CD4-positive, alpha-beta T cell (primary cell): ENCODE measurements around the gene KCNJ5. TPM values are rescaled to one million over a fixed set of nuclear protein-coding genes. Genes with fewer than 3 reads are reported as not detected.

Experiments used
- ATAC-seq: fragments of 200-7000 bp; cut with Tn5 transposase; one replicate; pipeline ENCODE4 v1.10.0; 2022; ENCODE audit warnings: mild to moderate bottlenecking; ENCODE audit not compliant: poor library complexity
- CTCF ChIA-PET: fragments of 350-600 bp; sonication (Branson Sonifier 250); formaldehyde crosslinking; loops from one replicate; lab custom pipeline; 2021; ENCODE audit warnings: antibody characterized with exemption, inconsistent platforms; lab: Charles Lee
- POLR2A ChIA-PET: fragments of 350-600 bp; sonication (Branson Sonifier 250); formaldehyde crosslinking; loops from one replicate; lab custom pipeline; 2021; ENCODE audit warnings: antibody characterized with exemption, inconsistent platforms; lab: Charles Lee
- DNase-seq, 14 experiments: peaks; one replicate each; pipeline ENCODE4 v3.0.0-alpha.2; 2013 to 2020; ENCODE audit warnings: mixed read lengths in 2 of 14
- H3K27ac ChIP-seq, 2 donors: one replicate each; pipeline versions ENCODE4 v1.5.1 to v1.7.0; 2013; ENCODE audit warnings: low read length in 2 of 2, low read depth in 1 of 2, mild to moderate bottlenecking in 1 of 2
- H3K27me3 ChIP-seq, 2 experiments: 1 replicate in 1 of 2; 2 replicates in 1 of 2; pipeline versions ENCODE4 v1.6.1 to v1.7.0; 2013; ENCODE audit warnings: low read length in 2 of 2, control low read depth in 1 of 2, mild to moderate bottlenecking in 1 of 2, moderate library complexity in 1 of 2; ENCODE audit not compliant: insufficient read depth in 2 of 2, control insufficient read depth in 1 of 2
- H3K36me3 ChIP-seq: one replicate; pipeline ENCODE4 v1.6.1; 2013; ENCODE audit warnings: low read length, control low read depth; ENCODE audit not compliant: insufficient read depth
- H3K4me1 ChIP-seq: one replicate; pipeline ENCODE4 v1.6.1; 2013; ENCODE audit warnings: low read length, control low read depth; ENCODE audit not compliant: insufficient read depth
- H3K4me3 ChIP-seq: one replicate; pipeline ENCODE4 v1.5.1; 2013; ENCODE audit warnings: mild to moderate bottlenecking, low read length, moderate library complexity
- H3K9me3 ChIP-seq, 2 experiments: 1 replicate in 1 of 2; 2 replicates in 1 of 2; pipeline versions ENCODE4 v1.6.1 to v1.7.0; 2013; ENCODE audit warnings: low read length in 2 of 2, mild to moderate bottlenecking in 2 of 2, control low read depth in 1 of 2, moderate library complexity in 1 of 2; ENCODE audit not compliant: control insufficient read depth in 1 of 2, insufficient read depth in 1 of 2
- H3K27ac Mint-ChIP-seq: one replicate; pipeline ENCODE4 v1.8.0; 2020; ENCODE audit warnings: mixed read lengths
- H3K27me3 Mint-ChIP-seq: one replicate; pipeline ENCODE4 v1.8.0; 2021; ENCODE audit warnings: mixed read lengths
- H3K36me3 Mint-ChIP-seq: one replicate; pipeline ENCODE4 v1.8.0; 2021; ENCODE audit warnings: low read depth, mixed read lengths
- H3K4me1 Mint-ChIP-seq: one replicate; pipeline ENCODE4 v1.8.0; 2021; ENCODE audit warnings: low read depth, mixed read lengths
- H3K4me3 Mint-ChIP-seq: one replicate; pipeline ENCODE4 v1.8.0; 2020; ENCODE audit warnings: mild to moderate bottlenecking, mixed read lengths
- H3K9me3 Mint-ChIP-seq: one replicate; pipeline ENCODE4 v1.8.0; 2020; ENCODE audit warnings: mixed read lengths
- CTCF ChIP-seq: fragments of 200-600 bp; IDR thresholded peaks from one replicate; pipeline ENCODE4 v1.8.0; 2022; ENCODE audit warnings: antibody characterized with exemption, mild to moderate bottlenecking
- intact Hi-C, 2 experiments: fragments of 100-400 bp; cut with DNase I in 1 of 2; cut with micrococcal nuclease in 1 of 2; formaldehyde crosslinking; loops; one replicate each; pipeline versions ENCODE4 v1.15.1 to v1.9.0; 2023 to 2025; cut with DNase I, micrococcal nuclease
- total RNA-seq, 174 experiments: library from RNA in 2 of 174; stranded (reverse) in 2 of 174; gene quantifications; one replicate each; pipeline ENCODE4 v1.2.3 and lab custom pipeline; 2021 to 2026

The KCNJ5 gene
- total RNA-seq, 2 experiments from 2014 or later: 0.05 TPM; not detected in 1

DNA sequence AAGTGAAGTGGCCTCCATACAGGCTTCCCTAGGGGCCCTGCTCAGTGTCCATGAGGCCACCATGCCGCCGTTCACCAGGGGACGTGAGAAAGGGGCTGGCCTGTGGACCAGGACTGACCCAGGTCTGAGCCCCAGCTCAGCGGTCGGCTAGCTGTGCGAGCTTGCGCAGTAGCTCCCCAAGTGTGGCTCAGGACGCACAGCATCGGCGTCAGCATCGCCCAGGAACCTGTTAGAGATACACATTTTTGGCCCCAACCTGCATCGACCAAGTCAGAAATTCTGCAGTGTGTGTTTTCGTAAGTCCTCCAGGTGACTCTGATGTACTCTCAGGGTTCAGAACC is 51.1 kb downstream of the KCNJ5 start:
- CTCF ChIA-PET: no interaction called here
- Mint-ChIP-seq H3K36me3 (no peaks in the 10 kb centered on the region), H3K27ac (no peak overlapping the region), H3K9me3 (no peaks in the 10 kb centered on the region), H3K4me1 (no peaks in the 10 kb centered on the region), H3K4me3 (no peak overlapping the region), H3K27me3 (peaks cover 11% of the 10 kb centered on the region)
- no peaks in the 10 kb centered on the region for H3K9me3 ChIP-seq
- DNase-seq (no peak), ATAC-seq (no peak)
- intact Hi-C loops: no loop called here
- no peak overlapping the region for H3K4me3 ChIP-seq
- no peaks in the 10 kb centered on the region for H3K4me1 ChIP-seq
- POLR2A ChIA-PET: no interaction called here
- H3K27me3 ChIP-seq: peaks cover 0 to 6% of the 10 kb centered on the region in 2 experiments
- TF ChIP-seq CTCF: no peak
- no peaks in the 10 kb centered on the region for H3K36me3 ChIP-seq
- H3K27ac ChIP-seq: no peak overlapping the region

DNA sequence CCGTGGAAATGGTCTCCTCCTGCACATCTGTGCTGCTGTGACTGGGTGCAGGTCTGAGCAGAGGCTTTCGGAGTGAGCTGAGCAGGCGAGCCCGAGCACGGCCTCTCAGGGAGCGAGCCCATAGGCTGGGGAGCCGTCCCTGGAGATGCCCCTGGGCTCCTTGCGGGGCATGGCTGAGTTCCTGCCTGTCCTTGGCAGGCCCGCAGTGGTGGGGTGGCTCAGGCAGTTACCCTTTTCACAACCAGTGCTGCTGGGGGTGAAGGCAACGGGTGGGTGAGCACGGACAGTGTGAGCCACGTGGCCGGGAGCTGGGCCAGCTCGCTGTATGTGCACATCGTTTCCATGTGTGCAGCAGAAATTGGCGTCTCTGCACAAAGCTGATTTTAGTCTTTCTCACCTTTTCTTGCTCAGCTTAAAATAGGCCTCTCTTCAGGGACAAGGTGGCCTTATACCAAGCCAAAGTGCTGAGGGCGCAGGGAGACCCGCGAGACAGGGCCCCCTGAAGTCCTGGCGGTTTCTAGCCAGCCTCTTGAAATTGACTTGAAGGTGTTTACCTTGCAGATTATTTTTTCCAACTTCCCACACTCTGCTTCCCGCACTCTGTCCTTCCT is 51.8 kb downstream of the KCNJ5 start, which contains the start of gene TP53AIP1:
TP53AIP1 (minus strand) TSS at position 55 of the 611 bp plus-strand sequence. CDS start 5,053 bp downstream, outside the sequence.
- Mint-ChIP-seq H3K4me1 (no peaks in the 10 kb centered on the region), H3K36me3 (no peaks in the 10 kb centered on the region), H3K9me3 (no peaks in the 10 kb centered on the region), H3K27me3 (peaks cover 11% of the 10 kb centered on the region), H3K4me3 (no peak within 1 kb of the TSS), H3K27ac (no peak within 1 kb of the TSS)
- no peak within 1 kb of the TSS for H3K4me3 ChIP-seq
- intact Hi-C loops: no loop called here
- POLR2A ChIA-PET: no interaction called here
- TF ChIP-seq CTCF: no peak
- DNase-seq (no peak), ATAC-seq (no peak)
- CTCF ChIA-PET: no interaction called here
- H3K36me3 ChIP-seq: no peaks in the 10 kb centered on the region
- H3K4me1 ChIP-seq: no peaks in the 10 kb centered on the region
- H3K27ac ChIP-seq: no peak within 1 kb of the TSS
- H3K27me3 ChIP-seq: peaks cover 0 to 6% of the 10 kb centered on the region in 2 experiments
- no peaks in the 10 kb centered on the region for H3K9me3 ChIP-seq

- intact Hi-C loops: no loop called here
- no peak overlapping the region for H3K4me3 Mint-ChIP-seq
- no peaks in the 10 kb centered on the region for H3K36me3 Mint-ChIP-seq
- H3K27ac Mint-ChIP-seq: no peak overlapping the region
- H3K9me3 Mint-ChIP-seq: no peaks in the 10 kb centered on the region
- Histone ChIP-seq H3K36me3 (no peaks in the 10 kb centered on the region), H3K9me3 (no peaks in the 10 kb centered on the region), H3K4me3 (no peak overlapping the region), H3K27me3 (peaks cover 0 to 6% of the 10 kb centered on the region in 2 experiments), H3K27ac (no peak overlapping the region), H3K4me1 (no peaks in the 10 kb centered on the region)
- TF ChIP-seq CTCF: no peak
- H3K27me3 Mint-ChIP-seq: peaks cover 11% of the 10 kb centered on the region
- no peaks in the 10 kb centered on the region for H3K4me1 Mint-ChIP-seq
- CTCF ChIA-PET: no interaction called here
- ATAC-seq (no peak), DNase-seq (no peak)
- POLR2A ChIA-PET: no interaction called here
These were observed 52.3 kb downstream of the KCNJ5 start for GRCh38 chr11:128943428-128943976.
